A549 treated with dexamethasone at 1 μM for 4 hours (cell line): ENCODE data around the gene KLK6. TPM values are rescaled to one million over a fixed set of nuclear protein-coding genes. Genes with fewer than 3 reads are reported as not detected.

ENCODE experiments used
- total RNA-seq: library from RNA; stranded (reverse); fragments of 200-300 nt; extraction: Qiagen RNA extraction; gene quantifications from 5 replicates; pipeline ENCODE4 v1.2.3, GENCODE V29; 2022

The KLK6 gene
- total RNA-seq, result 0.15 to 0.56 TPM (median 0.21 TPM) in 5 replicates

GRCh38 chr19:50969413-50969760 is at the start of gene KLK6:
Gene KLK6, minus strand, starts transcription at chr19:50969591. Its CDS starts 1,487 bp downstream, at chr19:50968104.

GRCh38 chr19:51001515-51001914 is 32.1 kb upstream of the KLK6 start, which contains the start of gene KLK8:
Gene KLK8, minus strand, starts transcription at chr19:51001604. Its CDS starts 437 bp downstream, at chr19:51001167.

GRCh38 chr19:50983625-50984292 is 14.4 kb upstream of the KLK6 start, which contains the start of gene KLK7:
Gene KLK7, minus strand, starts transcription at chr19:50983917. Its CDS starts 1,518 bp downstream, at chr19:50982399.

GRCh38 chr19:50952910-50953309 is 16.5 kb downstream of the KLK6 start, which contains the start of gene KLK5:
Gene KLK5, minus strand, starts transcription at chr19:50953038. Its CDS starts 381 bp downstream, at chr19:50952657.

GRCh38 chr19:50911206-50912101 is 57.9 kb downstream of the KLK6 start, which contains the start of gene KLK4:
Gene KLK4, minus strand, starts transcription at chr19:50911395. Its CDS starts 657 bp downstream, at chr19:50910738.

Other genes starting within 250 kb of the KLK6 start
- gene SHANK1, start 249.8 kb downstream of the KLK6 start, total RNA-seq, result 0.09 to 0.27 TPM (median 0.22 TPM) in 5 replicates
- 6.3 to 10.3 TPM (median 9.4 TPM) in 5 replicates for gene CLEC11A, start 246.2 kb downstream of the KLK6 start, total RNA-seq
- not detected in 5 replicates for gene GPR32, start 199.1 kb downstream of the KLK6 start, total RNA-seq
- gene ACP4, start 179.2 kb downstream of the KLK6 start, total RNA-seq, result not detected in 5 replicates
- gene KLK1, start 145.8 kb downstream of the KLK6 start, total RNA-seq, result 0.13 to 0.20 TPM (median 0.16 TPM) in 3 of 5 replicates, not detected in the others
- not detected in 5 replicates for gene KLK15, start 136.0 kb downstream of the KLK6 start, total RNA-seq
- gene KLK3, start 114.7 kb downstream of the KLK6 start, total RNA-seq, result 0.12 TPM in 1 of 5 replicates, not detected in the others
- gene KLK2, start 96.2 kb downstream of the KLK6 start, total RNA-seq, result 0.16 to 0.22 TPM in 2 of 5 replicates, not detected in the others
- 0.11 to 0.13 TPM in 2 of 5 replicates, not detected in the others for gene KLK4, start 58.2 kb downstream of the KLK6 start, total RNA-seq
- 0.15 TPM in 1 of 5 replicates, not detected in the others for gene KLK5, start 16.6 kb downstream of the KLK6 start, total RNA-seq
- not detected in 5 replicates for gene KLK7, start 14.3 kb upstream of the KLK6 start, total RNA-seq
- gene KLK8, start 32.0 kb upstream of the KLK6 start, total RNA-seq, result not detected in 5 replicates
- gene KLK10, start 50.1 kb upstream of the KLK6 start, total RNA-seq, result 0.21 to 0.53 TPM (median 0.31 TPM) in 5 replicates
- gene KLK11, start 57.0 kb upstream of the KLK6 start, total RNA-seq, result 0.12 TPM in 1 of 5 replicates, not detected in the others
- gene KLK12, start 65.4 kb upstream of the KLK6 start, total RNA-seq, result not detected in 5 replicates
- gene KLK13, start 95.5 kb upstream of the KLK6 start, total RNA-seq, result 0.09 to 0.14 TPM (median 0.12 TPM) in 3 of 5 replicates, not detected in the others
- gene KLK14, start 113.3 kb upstream of the KLK6 start, total RNA-seq, result 0.26 to 0.54 TPM (median 0.39 TPM) in 4 of 5 replicates, not detected in the other
- 5.2 to 11.6 TPM (median 9.9 TPM) in 5 replicates for gene CTU1, start 138.8 kb upstream of the KLK6 start, total RNA-seq
- 0.05 to 0.07 TPM (median 0.05 TPM) in 4 of 5 replicates, not detected in the other for gene SIGLEC9, start 155.3 kb upstream of the KLK6 start, total RNA-seq
- gene SIGLEC7, start 172.7 kb upstream of the KLK6 start, total RNA-seq, result not detected in 5 replicates